AG10803 (cell line): ENCODE measurements around the gene SLC22A2.

Experiments used
- DNase-seq: peaks from one replicate; pipeline ENCODE4 v3.0.0; 2010; ENCODE audit warnings: low read depth
- H3K4me3 ChIP-seq: 2 replicates; pipeline ENCODE4 v1.5.1; 2011; ENCODE audit warnings: mild to moderate bottlenecking, low read length, control low read depth
- TF ChIP-seq, protein P1 (sequence below): conservative IDR thresholded peaks from 2 replicates; pipeline ENCODE4 v1.5.1; 2011; ENCODE audit warnings: mild to moderate bottlenecking, low read length, control low read depth, inconsistent platforms

SLC22A2 gene

DNA sequence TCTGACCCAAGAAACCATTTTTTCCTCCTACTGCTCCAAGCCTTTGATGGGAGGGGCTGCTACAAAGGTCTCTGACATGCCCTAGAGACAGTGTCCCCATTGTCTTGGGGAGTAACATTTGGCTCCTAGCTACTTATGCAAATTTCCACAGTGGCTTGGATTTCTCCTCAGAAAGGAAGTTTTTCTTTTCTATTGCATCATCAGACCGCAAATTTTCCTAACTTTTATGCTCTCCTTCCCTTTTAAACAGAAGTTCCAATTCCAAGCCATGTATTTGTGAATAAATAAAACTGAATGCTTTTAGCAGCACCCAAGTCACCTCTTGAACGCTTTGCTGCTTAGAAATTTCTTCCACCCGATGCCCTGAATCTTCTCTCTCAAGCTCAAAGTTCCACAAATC lies 51.0 kb downstream of the SLC22A2 start:
- H3K4me3 ChIP-seq = no peak overlapping the region
- TF ChIP-seq, protein P1, sequence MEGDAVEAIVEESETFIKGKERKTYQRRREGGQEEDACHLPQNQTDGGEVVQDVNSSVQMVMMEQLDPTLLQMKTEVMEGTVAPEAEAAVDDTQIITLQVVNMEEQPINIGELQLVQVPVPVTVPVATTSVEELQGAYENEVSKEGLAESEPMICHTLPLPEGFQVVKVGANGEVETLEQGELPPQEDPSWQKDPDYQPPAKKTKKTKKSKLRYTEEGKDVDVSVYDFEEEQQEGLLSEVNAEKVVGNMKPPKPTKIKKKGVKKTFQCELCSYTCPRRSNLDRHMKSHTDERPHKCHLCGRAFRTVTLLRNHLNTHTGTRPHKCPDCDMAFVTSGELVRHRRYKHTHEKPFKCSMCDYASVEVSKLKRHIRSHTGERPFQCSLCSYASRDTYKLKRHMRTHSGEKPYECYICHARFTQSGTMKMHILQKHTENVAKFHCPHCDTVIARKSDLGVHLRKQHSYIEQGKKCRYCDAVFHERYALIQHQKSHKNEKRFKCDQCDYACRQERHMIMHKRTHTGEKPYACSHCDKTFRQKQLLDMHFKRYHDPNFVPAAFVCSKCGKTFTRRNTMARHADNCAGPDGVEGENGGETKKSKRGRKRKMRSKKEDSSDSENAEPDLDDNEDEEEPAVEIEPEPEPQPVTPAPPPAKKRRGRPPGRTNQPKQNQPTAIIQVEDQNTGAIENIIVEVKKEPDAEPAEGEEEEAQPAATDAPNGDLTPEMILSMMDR = no peak
- no peak for DNase-seq

DNA sequence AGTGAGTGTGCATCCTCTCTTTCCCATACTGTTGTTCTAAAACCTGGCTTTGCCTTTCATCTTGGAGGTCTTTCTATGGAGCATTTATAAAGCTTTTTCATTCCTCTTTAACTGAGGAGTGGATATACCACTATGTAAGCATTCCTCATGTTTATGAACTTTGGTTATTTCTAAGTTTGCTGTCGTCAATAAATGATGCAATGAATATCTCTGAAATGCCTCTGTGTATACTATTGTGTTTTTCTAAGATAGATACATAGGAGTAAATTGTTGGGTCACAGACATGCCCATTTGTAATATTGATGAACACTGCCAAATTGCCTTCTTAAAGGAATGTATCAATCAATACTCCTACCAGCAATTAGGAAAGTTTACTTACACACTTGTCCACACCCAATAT lies 53.9 kb downstream of the SLC22A2 start:
- TF ChIP-seq, protein P1 = no peak
- no peak for DNase-seq
- H3K4me3 ChIP-seq = no peak overlapping the region

DNA sequence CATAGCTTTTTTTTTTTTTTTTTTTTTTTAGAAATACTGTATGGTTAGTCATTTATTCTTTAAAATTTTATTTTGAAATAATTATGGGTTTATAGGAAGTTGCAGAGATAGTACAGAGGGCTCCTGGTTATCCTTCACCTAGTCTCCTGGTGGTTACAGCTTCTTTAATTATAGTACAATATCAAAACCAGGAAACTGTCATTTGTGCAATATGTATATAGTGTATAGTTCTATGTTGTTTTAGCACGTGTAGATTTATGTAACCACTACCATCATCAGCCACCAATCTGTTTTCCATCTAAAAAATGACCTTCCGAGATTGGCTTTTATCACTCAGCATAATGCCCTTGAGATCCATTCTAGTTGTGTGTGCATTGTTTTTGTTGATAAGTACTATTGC lies 54.7 kb downstream of the SLC22A2 start:
- TF ChIP-seq, protein P1 = no peak
- no peak for DNase-seq
- no peak overlapping the region for H3K4me3 ChIP-seq

DNA sequence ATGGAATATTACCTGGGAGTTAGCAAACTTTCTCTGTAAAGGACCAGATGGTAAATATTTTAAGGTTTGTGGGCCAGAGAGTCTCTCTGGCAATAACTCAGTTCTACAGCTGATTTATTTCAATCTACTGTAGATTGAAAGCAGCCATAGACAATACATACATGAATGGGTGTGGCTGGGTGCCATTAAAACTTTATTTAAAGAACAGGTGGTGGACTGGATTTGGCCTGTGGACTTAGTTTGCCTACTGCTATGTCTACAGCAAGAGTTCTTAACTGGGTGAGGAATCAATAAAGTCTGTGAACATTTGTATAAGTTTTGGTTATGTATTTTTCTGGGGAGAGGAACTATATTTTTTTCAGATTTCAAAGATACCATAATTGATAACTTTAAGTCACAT lies 55.1 kb downstream of the SLC22A2 start:
- TF ChIP-seq, protein P1 = no peak

DNA sequence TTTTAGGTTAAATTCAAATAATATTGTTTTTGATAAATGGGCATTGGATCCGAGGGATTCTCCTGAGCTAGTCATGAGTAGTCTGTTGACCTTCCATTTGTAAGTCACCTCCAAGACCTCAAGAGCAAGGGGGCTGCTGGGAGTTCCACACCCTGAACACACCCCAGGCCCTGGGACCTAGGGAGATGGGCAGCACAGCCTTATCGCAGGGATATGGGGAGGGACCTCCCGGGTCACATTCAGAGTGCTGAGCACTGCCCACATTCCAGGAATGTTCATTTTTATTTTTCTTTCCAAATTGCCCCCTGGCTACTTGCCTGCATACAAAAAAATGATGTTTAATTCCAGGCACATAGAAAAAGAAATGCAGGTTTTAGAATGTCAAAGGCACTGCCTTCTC lies 55.5 kb downstream of the SLC22A2 start:
- H3K4me3 ChIP-seq = no peak overlapping the region
- no peak for DNase-seq
- TF ChIP-seq, protein P1 = no peak

More for the DNA sequence above, 55.1 kb downstream of the SLC22A2 start:
- no peak for DNase-seq
- H3K4me3 ChIP-seq = no peak overlapping the region

DNA sequence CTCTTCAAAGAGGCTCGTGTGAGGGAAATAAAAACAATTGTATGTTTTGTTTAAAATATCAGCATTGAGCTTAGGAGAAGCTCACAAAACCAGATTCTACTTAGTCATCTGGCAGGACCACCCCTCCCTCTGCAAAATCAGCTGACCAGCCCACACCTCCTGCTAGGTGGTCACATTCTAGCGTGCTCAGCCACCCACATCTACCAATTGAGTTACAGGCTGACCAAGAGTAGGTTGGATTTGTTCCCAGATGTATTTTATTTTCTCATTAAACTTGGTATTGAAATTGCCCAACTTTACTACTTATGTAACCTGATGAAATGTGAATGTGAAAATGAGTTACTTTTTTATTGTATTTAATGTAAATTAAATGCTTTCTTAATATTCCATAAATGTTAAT lies 56.2 kb downstream of the SLC22A2 start:
- DNase-seq = no peak
- TF ChIP-seq, protein P1 = no peak
- no peak overlapping the region for H3K4me3 ChIP-seq

DNA sequence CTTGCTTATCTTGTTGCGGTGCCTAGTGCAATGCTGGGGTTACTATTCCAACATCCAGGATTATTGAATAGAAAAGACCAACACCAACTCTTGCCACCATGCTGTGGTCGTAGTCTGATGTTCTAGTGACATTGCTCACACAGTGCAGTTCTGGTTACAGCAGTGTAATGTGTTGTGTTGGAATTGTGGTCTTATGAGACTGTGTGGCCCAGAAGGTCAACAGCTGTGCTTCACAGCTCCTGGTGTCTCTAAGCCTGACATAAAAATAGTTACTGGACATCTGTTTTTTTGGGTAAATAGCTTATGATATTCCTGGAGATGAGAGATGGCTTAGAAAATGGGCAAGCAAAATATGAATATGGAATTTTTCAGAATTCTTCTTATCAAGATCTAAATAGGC lies 57.6 kb downstream of the SLC22A2 start:
- DNase-seq = no peak
- no peak overlapping the region for H3K4me3 ChIP-seq
- TF ChIP-seq, protein P1 = no peak
